ENCODE measurements around the gene MAPK13.
"Not testable (repeated sequence)": the region's sequence is repeated elsewhere in the genome, so short reads cannot be mapped to it uniquely, and the experiment has no call there.

The MAPK13 gene

GRCh38 chr6:36115412-36115811 is 14.9 kb upstream of the MAPK13 start:
- DNase-seq = no peak

GRCh38 chr6:36116066-36116864 is 14.0 kb upstream of the MAPK13 start:
- no peak for DNase-seq

- DNase-seq = no peak
Observed at GRCh38 chr6:36116943-36117342, 13.4 kb upstream of the MAPK13 start.

- no peak for DNase-seq
Observed at GRCh38 chr6:36117658-36118549, 12.4 kb upstream of the MAPK13 start.

- no peak for DNase-seq
Observed at GRCh38 chr6:36118550-36119107, 11.7 kb upstream of the MAPK13 start.

- DNase-seq = no peak
Observed at GRCh38 chr6:36119209-36119608, 11.1 kb upstream of the MAPK13 start.

- no peak for DNase-seq
Observed at GRCh38 chr6:36120018-36120417, 10.3 kb upstream of the MAPK13 start.

GRCh38 chr6:36120539-36120938 is 9.8 kb upstream of the MAPK13 start:
- DNase-seq = no peak

GRCh38 chr6:36120979-36121786 is 9.1 kb upstream of the MAPK13 start:
- DNase-seq = no peak

GRCh38 chr6:36121787-36122494 is 8.4 kb upstream of the MAPK13 start:
- no peak for DNase-seq

- DNase-seq = no peak
Observed at GRCh38 chr6:36122495-36123269, 7.6 kb upstream of the MAPK13 start.

- DNase-seq = peak; percentile 26
Observed at GRCh38 chr6:36123270-36124139, 6.8 kb upstream of the MAPK13 start.

- DNase-seq = not testable (repeated sequence)
Observed at GRCh38 chr6:36124346-36124745, 6.0 kb upstream of the MAPK13 start.

- no peak for DNase-seq
Observed at GRCh38 chr6:36124881-36125280, 5.4 kb upstream of the MAPK13 start.

GRCh38 chr6:36125575-36125974 is 4.7 kb upstream of the MAPK13 start:
- DNase-seq = no peak

GRCh38 chr6:36126121-36126520 is 4.2 kb upstream of the MAPK13 start:
- no peak for DNase-seq

- no peak for DNase-seq
Observed at GRCh38 chr6:36126553-36127458, 3.5 kb upstream of the MAPK13 start.

GRCh38 chr6:36127462-36128016 is 2.8 kb upstream of the MAPK13 start:
- DNase-seq = no peak

- DNase-seq = no peak
Observed at GRCh38 chr6:36128073-36128472, 2.2 kb upstream of the MAPK13 start.
